ENCODE results near the gene METTL22.
A peak's percentile ranks its signal among the peaks of the same experiment; 100 is the strongest.

The METTL22 gene

GRCh38 chr16:8628981-8629725 lies 7.7 kb downstream of the METTL22 start:
- TF ChIP-seq CTCF (IDR thresholded peaks at IDR 0.05; ENCODE audit: low read depth, low read length), result no peak
- DNase-seq (ENCODE audit: low read depth in 2 of 2), result no peak
- H3K4me3 ChIP-seq (replicated peaks in 1 of 2; ENCODE audit: low read depth in 2 of 2, low read length in 2 of 2), result no peak overlapping the region

GRCh38 chr16:8630255-8630953 lies 8.9 kb downstream of the METTL22 start:
- no peak for DNase-seq (ENCODE audit: low read depth in 2 of 2)
- no peak overlapping the region for H3K4me3 ChIP-seq (replicated peaks in 1 of 2; ENCODE audit: low read depth in 2 of 2, low read length in 2 of 2)
- TF ChIP-seq CTCF (IDR thresholded peaks at IDR 0.05; ENCODE audit: low read depth, low read length), result no peak

GRCh38 chr16:8631373-8631772 lies 9.9 kb downstream of the METTL22 start:
- H3K4me3 ChIP-seq (replicated peaks in 1 of 2; ENCODE audit: low read depth in 2 of 2, low read length in 2 of 2), result no peak overlapping the region
- DNase-seq (ENCODE audit: low read depth in 2 of 2), result peak in 1 of 2 donors; percentile 6
- TF ChIP-seq CTCF (IDR thresholded peaks at IDR 0.05; ENCODE audit: low read depth, low read length), result no peak

GRCh38 chr16:8631818-8632465 lies 10.4 kb downstream of the METTL22 start:
- no peak overlapping the region for H3K4me3 ChIP-seq (replicated peaks in 1 of 2; ENCODE audit: low read depth in 2 of 2, low read length in 2 of 2)
- TF ChIP-seq CTCF (IDR thresholded peaks at IDR 0.05; ENCODE audit: low read depth, low read length), result no peak
- DNase-seq (ENCODE audit: low read depth in 2 of 2), result no peak

- DNase-seq (ENCODE audit: low read depth in 2 of 2), result no peak
- TF ChIP-seq CTCF (IDR thresholded peaks at IDR 0.05; ENCODE audit: low read depth, low read length), result no peak
- no peak overlapping the region for H3K4me3 ChIP-seq (replicated peaks in 1 of 2; ENCODE audit: low read depth in 2 of 2, low read length in 2 of 2)
Observed at GRCh38 chr16:8632675-8633182, 11.2 kb downstream of the METTL22 start.

- no peak overlapping the region for H3K4me3 ChIP-seq (replicated peaks in 1 of 2; ENCODE audit: low read depth in 2 of 2, low read length in 2 of 2)
- peak; percentile 77 for TF ChIP-seq CTCF (IDR thresholded peaks at IDR 0.05; ENCODE audit: low read depth, low read length)
- peak; percentile 45 to 52 for DNase-seq (ENCODE audit: low read depth in 2 of 2)
Observed at GRCh38 chr16:8634991-8635736, 13.7 kb downstream of the METTL22 start.
